AG10803 (cell line): ENCODE measurements around the gene FOXA2.
"Not testable (repeated sequence)": the region's sequence is repeated elsewhere in the genome, so short reads cannot be mapped to it uniquely, and the experiment has no call there.

Experiments
- DNase-seq: peaks from one replicate; pipeline ENCODE4 v3.0.0; 2010; ENCODE audit warnings: low read depth
- H3K4me3 ChIP-seq: 2 replicates; pipeline ENCODE4 v1.5.1; 2011; ENCODE audit warnings: mild to moderate bottlenecking, low read length, control low read depth
- CTCF ChIP-seq: conservative IDR thresholded peaks from 2 replicates; pipeline ENCODE4 v1.5.1; 2011; ENCODE audit warnings: mild to moderate bottlenecking, low read length, control low read depth, inconsistent platforms

FOXA2 gene

GRCh38 chr20:22604815-22605214, 20.4 kb upstream of the FOXA2 start:
- no peak overlapping the region for H3K4me3 ChIP-seq
- no peak for TF ChIP-seq CTCF
- no peak for DNase-seq

GRCh38 chr20:22601361-22602141, 17.2 kb upstream of the FOXA2 start:
- no peak overlapping the region for H3K4me3 ChIP-seq
- no peak for TF ChIP-seq CTCF
- DNase-seq, result no peak

- DNase-seq, H3K4me3 ChIP-seq: not testable (repeated sequence)
Observed at GRCh38 chr20:22599258-22599657, 14.9 kb upstream of the FOXA2 start.

GRCh38 chr20:22597303-22597702, 12.9 kb upstream of the FOXA2 start:
- DNase-seq, result no peak
- no peak overlapping the region for H3K4me3 ChIP-seq
- no peak for TF ChIP-seq CTCF

- H3K4me3 ChIP-seq, result no peak overlapping the region
- TF ChIP-seq CTCF, result no peak
- DNase-seq, result no peak
Observed at GRCh38 chr20:22590662-22591061, 6.3 kb upstream of the FOXA2 start.

GRCh38 chr20:22586645-22587310, 2.4 kb upstream of the FOXA2 start:
- no peak overlapping the region for H3K4me3 ChIP-seq
- peak; percentile 43 for TF ChIP-seq CTCF
- no peak for DNase-seq

- no peak for TF ChIP-seq CTCF
- no peak overlapping the region for H3K4me3 ChIP-seq
- no peak for DNase-seq
Observed at GRCh38 chr20:22585786-22586493, 1.6 kb upstream of the FOXA2 start.
